NCI-H524 treated with DMSO at 0.1 percent for 48 hours (cell line): Measurements from ENCODE around the gene CDKN1B.

ENCODE experiments used
- DNase-seq: peaks from one replicate; lab custom pipeline; 2025; lab: John Stamatoyannopoulos, UW

CDKN1B gene

GRCh38 chr12:12759234-12759915, 42.2 kb downstream of the CDKN1B start:
- DNase-seq: no peak

GRCh38 chr12:12764824-12765223, 47.7 kb downstream of the CDKN1B start:
- DNase-seq: no peak

GRCh38 chr12:12770262-12770661, 53.1 kb downstream of the CDKN1B start:
- DNase-seq: no peak
